SK-N-MC (cell line): ENCODE results near the gene NDC80.

Source experiments
- DNase-seq: peaks from one replicate; pipeline ENCODE4 v3.0.0-alpha.2; 2011; ENCODE audit warnings: low read depth, low spot score
- H3K27ac ChIP-seq: fragments of 200-600 bp; sonication (generic); 2 replicates; pipeline ENCODE4 v1.5.1; 2016; ENCODE audit warnings: mixed run types
- H3K36me3 ChIP-seq: fragments of 200-600 bp; sonication (generic); 2 replicates; pipeline ENCODE4 v1.6.1; 2017; ENCODE audit warnings: antibody characterized with exemption, low read length, mixed read lengths; ENCODE audit not compliant: insufficient read depth
- H3K4me3 ChIP-seq: fragments of 200-600 bp; sonication (generic); 2 replicates; pipeline ENCODE4 v1.5.1; 2016
- H3K9ac ChIP-seq: fragments of 200-600 bp; sonication (generic); 2 replicates; pipeline ENCODE4 v1.8.0; 2017; ENCODE audit warnings: mixed run types, mixed read lengths; ENCODE audit not compliant: insufficient read length
- H3K9me3 ChIP-seq: fragments of 200-600 bp; sonication (generic); 2 replicates; pipeline ENCODE4 v1.6.1; 2017; ENCODE audit warnings: low read depth, mild to moderate bottlenecking, antibody characterized with exemption, low read length, moderate library complexity, mixed read lengths
- EZH2 ChIP-seq: fragments of 200-600 bp; sonication (generic); IDR thresholded peaks from one replicate; pipeline ENCODE4 v1.6.1; 2017; ENCODE audit warnings: antibody characterized with exemption
- FOXP2 ChIP-seq: optimal IDR thresholded peaks from 2 replicates; pipeline ENCODE3; 2011; ENCODE audit warnings: mild to moderate bottlenecking, moderate library complexity; ENCODE audit not compliant: insufficient read depth; ENCODE audit errors: extremely low read length, control extremely low read depth
- POLR2AphosphoS5 ChIP-seq: IDR thresholded peaks from 2 replicates; pipeline ENCODE4 v1.6.1; 2012; ENCODE audit warnings: mild to moderate bottlenecking, low read depth, low read length, borderline replicate concordance

The NDC80 gene

DNA sequence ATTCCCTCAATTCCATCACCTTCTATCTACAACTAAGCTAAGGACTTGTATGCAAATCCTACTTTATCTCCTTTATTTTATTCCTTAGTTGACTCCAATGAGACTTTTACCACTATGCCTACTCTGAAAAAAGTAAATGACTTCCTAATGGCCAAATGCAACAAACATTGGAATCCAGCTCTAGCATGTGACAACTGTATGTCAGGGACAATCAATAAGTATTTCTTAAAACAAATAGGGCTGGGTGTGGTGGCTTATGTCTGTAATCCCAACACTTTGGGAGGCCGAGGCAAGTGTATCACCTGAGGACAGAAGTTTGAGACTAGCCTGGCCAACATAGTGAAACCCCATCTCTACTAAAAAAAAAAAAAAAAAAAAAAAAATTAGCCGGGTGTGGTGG lies 21.9 kb upstream of the NDC80 start:
- Histone ChIP-seq H3K27ac (no peak overlapping the region), H3K9me3 (no peaks in the 10 kb centered on the region), H3K9ac (no peak overlapping the region), H3K4me3 (no peak overlapping the region), H3K36me3 (no peaks in the 10 kb centered on the region)
- no peak for DNase-seq
- no peak for TF ChIP-seq POLR2AphosphoS5
- TF ChIP-seq FOXP2, result no peak
- TF ChIP-seq EZH2, result no peak

GRCh38 chr18:2551425-2551824 lies 19.9 kb upstream of the NDC80 start:
- TF ChIP-seq EZH2 (no peak), FOXP2 (no peak), POLR2AphosphoS5 (no peak)
- DNase-seq, result no peak
- no peak overlapping the region for H3K9ac ChIP-seq
- no peak overlapping the region for H3K27ac ChIP-seq
- H3K9me3 ChIP-seq, result no peaks in the 10 kb centered on the region
- no peaks in the 10 kb centered on the region for H3K36me3 ChIP-seq
- no peak overlapping the region for H3K4me3 ChIP-seq

GRCh38 chr18:2554696-2555095 lies 16.7 kb upstream of the NDC80 start:
- Histone ChIP-seq H3K9ac (peak overlapping the region; percentile 18), H3K4me3 (no peak overlapping the region), H3K27ac (no peak overlapping the region), H3K36me3 (no peaks in the 10 kb centered on the region), H3K9me3 (no peaks in the 10 kb centered on the region)
- TF ChIP-seq POLR2AphosphoS5, result no peak
- no peak for DNase-seq

DNA sequence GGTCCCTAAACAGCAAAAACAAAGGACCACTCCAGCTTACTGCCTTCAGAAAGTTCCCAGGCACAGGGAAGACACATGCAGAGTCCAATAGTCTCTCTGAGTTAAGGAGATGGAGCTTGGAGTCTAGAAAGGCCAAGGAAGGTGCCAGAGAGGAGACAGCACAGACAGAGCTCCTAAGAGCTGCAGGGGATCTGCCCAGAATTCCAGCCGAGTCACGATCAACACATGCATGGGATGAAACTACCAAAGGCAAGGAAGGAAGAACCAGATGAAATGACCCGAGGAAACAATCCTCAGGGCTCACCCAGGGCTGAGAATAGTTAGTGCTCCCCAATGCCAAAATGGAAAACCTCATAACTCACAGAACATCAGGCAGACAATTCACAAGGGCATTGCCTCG lies 15.5 kb upstream of the NDC80 start:
- no peak for DNase-seq
- no peak for TF ChIP-seq FOXP2
- Histone ChIP-seq H3K36me3 (no peaks in the 10 kb centered on the region), H3K9ac (peak overlapping the region; percentile 33), H3K9me3 (no peaks in the 10 kb centered on the region), H3K27ac (no peak overlapping the region), H3K4me3 (no peak overlapping the region)

- H3K9ac ChIP-seq, result no peak overlapping the region
- no peak for DNase-seq
- TF ChIP-seq POLR2AphosphoS5, result no peak
- TF ChIP-seq FOXP2, result no peak
- TF ChIP-seq EZH2, result no peak
- H3K4me3 ChIP-seq, result no peak overlapping the region
- no peak overlapping the region for H3K27ac ChIP-seq
- no peaks in the 10 kb centered on the region for H3K36me3 ChIP-seq
- H3K9me3 ChIP-seq, result no peaks in the 10 kb centered on the region
Measured at GRCh38 chr18:2557536-2557935, 13.8 kb upstream of the NDC80 start.

GRCh38 chr18:2559249-2559648 lies 12.1 kb upstream of the NDC80 start:
- DNase-seq, result no peak
- no peaks in the 10 kb centered on the region for H3K36me3 ChIP-seq
- no peak overlapping the region for H3K27ac ChIP-seq
- no peaks in the 10 kb centered on the region for H3K9me3 ChIP-seq
- TF ChIP-seq EZH2 (no peak), POLR2AphosphoS5 (no peak), FOXP2 (no peak)
- no peak overlapping the region for H3K4me3 ChIP-seq
- H3K9ac ChIP-seq, result no peak overlapping the region

DNA sequence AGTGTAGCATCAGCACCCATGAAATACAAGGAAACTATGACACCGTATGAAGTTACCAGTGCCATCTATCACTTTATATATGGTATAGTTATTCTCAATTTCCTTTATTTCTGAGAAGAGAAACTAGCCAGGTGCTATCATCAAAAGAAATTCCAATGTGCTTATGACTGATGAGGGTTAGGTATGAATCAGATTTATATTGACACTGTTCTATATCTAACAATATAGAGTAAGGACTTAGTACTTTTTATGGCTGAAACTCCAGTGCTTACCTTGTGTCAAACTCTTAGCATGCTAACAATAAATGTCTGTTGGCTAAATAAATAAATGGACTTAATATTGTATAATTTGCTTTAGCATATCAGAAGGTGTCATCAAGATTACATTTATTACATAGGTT lies 7.0 kb upstream of the NDC80 start:
- Histone ChIP-seq H3K9ac (no peak overlapping the region), H3K27ac (no peak overlapping the region), H3K4me3 (no peak overlapping the region), H3K36me3 (peaks cover 17% of the 10 kb centered on the region; the same call in 1 of the 2 replicates), H3K9me3 (no peaks in the 10 kb centered on the region)
- no peak for TF ChIP-seq POLR2AphosphoS5
- TF ChIP-seq FOXP2, result no peak
- no peak for TF ChIP-seq EZH2
- no peak for DNase-seq

DNA sequence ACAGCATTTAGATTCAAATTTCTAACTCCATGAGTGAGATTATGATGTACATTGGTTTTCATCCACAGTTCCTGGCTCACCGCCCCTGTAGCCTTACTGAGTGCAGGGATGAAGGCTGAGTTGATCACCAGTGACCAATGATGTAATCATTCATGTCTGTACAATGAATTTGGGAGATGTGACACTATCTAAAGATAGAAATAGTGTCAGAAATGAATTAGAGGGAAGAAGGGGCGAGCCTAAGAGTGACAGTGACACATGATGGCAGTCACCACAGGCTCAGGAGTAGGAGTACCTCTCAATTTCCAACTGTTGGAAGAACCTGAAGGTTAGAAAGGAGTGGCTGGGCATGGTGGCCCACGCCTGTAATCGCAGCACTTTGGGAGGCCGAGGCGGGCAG lies 3.2 kb upstream of the NDC80 start:
- no peaks in the 10 kb centered on the region for H3K9me3 ChIP-seq
- TF ChIP-seq FOXP2, result no peak
- no peak for TF ChIP-seq POLR2AphosphoS5
- no peak for TF ChIP-seq EZH2
- no peak for DNase-seq

GRCh38 chr18:2568605-2569004 lies 2.8 kb upstream of the NDC80 start:
- no peak for DNase-seq
- Histone ChIP-seq H3K4me3 (no peak overlapping the region), H3K9ac (no peak overlapping the region), H3K27ac (no peak overlapping the region), H3K9me3 (no peaks in the 10 kb centered on the region), H3K36me3 (peaks cover 23% of the 10 kb centered on the region; the same call in 1 of the 2 replicates)
- TF ChIP-seq FOXP2, result no peak
- no peak for TF ChIP-seq EZH2
- no peak for TF ChIP-seq POLR2AphosphoS5

More for the DNA sequence above, 3.2 kb upstream of the NDC80 start:
- H3K9ac ChIP-seq, result no peak overlapping the region
- H3K4me3 ChIP-seq, result no peak overlapping the region
- peaks cover 19% of the 10 kb centered on the region; the same call in 1 of the 2 replicates for H3K36me3 ChIP-seq
- H3K27ac ChIP-seq, result no peak overlapping the region
